Suprapubic skin (tissue), 4 donors: ENCODE measurements around the gene TAGLN2. TPM values are rescaled to one million over a fixed set of nuclear protein-coding genes. Genes with fewer than 3 reads are reported as not detected.

ENCODE experiments used
- DNase-seq, 2 donors: peaks; one replicate each; pipeline ENCODE4 v3.0.0-alpha.2; 2019; ENCODE audit warnings: low spot score in 2 of 2
- H3K27ac ChIP-seq: fragments of 200-600 bp; sonication (generic); one replicate; pipeline ENCODE4 v1.5.1; 2019
- H3K27me3 ChIP-seq: fragments of 200-600 bp; sonication (generic); one replicate; pipeline ENCODE4 v1.5.1; 2019
- H3K36me3 ChIP-seq: fragments of 200-600 bp; sonication (generic); one replicate; pipeline ENCODE4 v1.5.1; 2019
- H3K4me1 ChIP-seq: fragments of 200-600 bp; sonication (generic); one replicate; pipeline ENCODE4 v1.5.1; 2019
- H3K4me3 ChIP-seq: fragments of 200-600 bp; sonication (generic); one replicate; pipeline ENCODE4 v1.5.1; 2019; ENCODE audit warnings: mild to moderate bottlenecking
- H3K9me3 ChIP-seq: fragments of 200-600 bp; sonication (generic); one replicate; pipeline ENCODE4 v1.5.1; 2019
- EP300 ChIP-seq: sonication (generic); formaldehyde crosslinking; IDR thresholded peaks from one replicate; pipeline ENCODE4 v1.6.1; 2017; ENCODE audit warnings: antibody characterized with exemption
- POLR2A ChIP-seq, 2 donors: fragments of 450-650 bp; IDR thresholded peaks; one replicate each; pipeline ENCODE4 v1.6.1; 2017; ENCODE audit warnings: antibody characterized with exemption in 2 of 2, mild to moderate bottlenecking in 2 of 2, moderate library complexity in 2 of 2
- POLR2AphosphoS5 ChIP-seq, 3 donors: sonication (generic); formaldehyde crosslinking; IDR thresholded peaks; one replicate each; pipeline ENCODE4 v1.6.1; 2017; ENCODE audit warnings: antibody characterized with exemption in 3 of 3
- WGBS: methylation state at CpG from one replicate; pipeline ENCODE4 v1.1.5; 2018; 5-methylcytosine and 5-hydroxymethylcytosine counted together
- total RNA-seq, 4 donors: library from RNA; depleted of rRNA; stranded (reverse); fragments of >200 nt; gene quantifications; one replicate each; pipeline ENCODE4 v1.1.0, GENCODE V29; 2016
- TF ChIP-seq, protein P1 (sequence below), 2 donors: fragments of 200-600 bp in 1 of 2; fragments of 450-650 bp in 1 of 2; sonication (generic) in 1 of 2; IDR thresholded peaks; one replicate each; pipeline ENCODE4 v1.5.1; 2016 to 2019; ENCODE audit warnings: antibody characterized with exemption in 2 of 2, mild to moderate bottlenecking in 1 of 2, moderate library complexity in 1 of 2

Gene TAGLN2
- total RNA-seq, 4 donors from 2014 or later: 281 to 427 (median 338) TPM

DNA sequence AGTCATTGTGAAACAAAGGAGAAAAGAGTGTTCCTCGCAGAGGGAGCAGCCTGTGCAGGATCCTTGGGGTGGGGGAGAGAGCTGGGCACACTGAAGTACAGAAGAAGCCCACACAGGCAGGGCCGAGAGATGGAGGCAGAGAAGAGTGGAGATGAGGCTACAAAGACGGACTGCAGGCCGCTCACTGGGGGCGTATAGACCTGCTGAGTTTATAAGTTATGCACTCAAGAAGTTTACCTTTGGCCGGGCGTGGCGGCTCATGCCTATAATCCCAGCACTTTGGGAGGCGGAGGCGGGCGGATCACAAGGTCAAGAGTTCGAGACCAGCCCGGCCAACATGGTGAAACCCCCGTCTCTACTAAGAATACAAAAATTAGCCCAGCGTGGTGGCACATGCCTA is 36.3 kb upstream of the TAGLN2 start:
- TF ChIP-seq POLR2AphosphoS5 (IDR thresholded peaks at IDR 0.05): no peak
- no peak for TF ChIP-seq EP300
- no peak for DNase-seq
- Histone ChIP-seq H3K4me3 (peak overlapping the region; percentile 34), H3K27me3 (no peaks in the 10 kb centered on the region), H3K9me3 (no peaks in the 10 kb centered on the region), H3K4me1 (peaks cover 46% of the 10 kb centered on the region), H3K36me3 (no peaks in the 10 kb centered on the region), H3K27ac (peak overlapping the region; percentile 62)
- WGBS: 66% methylated on average over 15 of the region's 15 CpGs

DNA sequence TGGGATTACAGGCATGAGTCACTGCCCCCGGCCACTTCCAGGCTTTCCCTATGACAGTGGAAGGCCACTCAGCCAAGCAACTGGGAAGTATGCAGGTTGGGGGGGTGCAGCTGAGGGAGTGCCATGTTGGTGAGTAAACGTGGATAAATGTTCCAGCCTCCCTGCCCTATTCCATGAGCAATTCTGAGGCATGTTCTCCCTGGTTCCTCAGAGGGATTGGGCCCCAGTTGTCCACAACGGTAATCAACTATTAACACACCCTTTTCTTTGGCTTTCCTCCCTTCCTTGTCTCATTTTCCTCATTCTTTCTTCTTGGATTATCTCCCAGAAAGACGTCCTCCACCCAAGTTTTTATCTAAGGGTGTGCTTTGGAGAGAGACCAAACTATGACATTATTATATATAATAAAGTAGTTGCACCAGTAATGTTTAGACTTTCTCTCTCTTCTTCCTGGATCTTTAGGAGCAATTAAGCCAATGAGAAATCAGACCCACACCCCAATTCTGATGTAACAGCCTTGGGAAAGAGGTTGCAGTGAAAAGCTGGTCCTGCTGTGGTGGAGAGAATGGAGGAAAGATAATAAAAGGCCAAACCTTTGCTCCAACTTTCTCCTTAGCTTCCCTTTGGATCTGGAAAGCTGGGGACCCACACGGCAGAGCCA is 35.5 kb upstream of the TAGLN2 start:
- Histone ChIP-seq H3K4me1 (peaks cover 46% of the 10 kb centered on the region), H3K27me3 (no peaks in the 10 kb centered on the region), H3K27ac (peak overlapping the region; percentile 62), H3K9me3 (no peaks in the 10 kb centered on the region), H3K36me3 (no peaks in the 10 kb centered on the region), H3K4me3 (peak overlapping the region; percentile 34)
- peak; percentile 84 to 86 for DNase-seq
- 27% methylated on average over 5 of the region's 5 CpGs for WGBS
- no peak for TF ChIP-seq EP300
- peak in 1 of 3 donors; percentile 30 for TF ChIP-seq POLR2AphosphoS5 (IDR thresholded peaks at IDR 0.05)
- TF ChIP-seq, protein P1, sequence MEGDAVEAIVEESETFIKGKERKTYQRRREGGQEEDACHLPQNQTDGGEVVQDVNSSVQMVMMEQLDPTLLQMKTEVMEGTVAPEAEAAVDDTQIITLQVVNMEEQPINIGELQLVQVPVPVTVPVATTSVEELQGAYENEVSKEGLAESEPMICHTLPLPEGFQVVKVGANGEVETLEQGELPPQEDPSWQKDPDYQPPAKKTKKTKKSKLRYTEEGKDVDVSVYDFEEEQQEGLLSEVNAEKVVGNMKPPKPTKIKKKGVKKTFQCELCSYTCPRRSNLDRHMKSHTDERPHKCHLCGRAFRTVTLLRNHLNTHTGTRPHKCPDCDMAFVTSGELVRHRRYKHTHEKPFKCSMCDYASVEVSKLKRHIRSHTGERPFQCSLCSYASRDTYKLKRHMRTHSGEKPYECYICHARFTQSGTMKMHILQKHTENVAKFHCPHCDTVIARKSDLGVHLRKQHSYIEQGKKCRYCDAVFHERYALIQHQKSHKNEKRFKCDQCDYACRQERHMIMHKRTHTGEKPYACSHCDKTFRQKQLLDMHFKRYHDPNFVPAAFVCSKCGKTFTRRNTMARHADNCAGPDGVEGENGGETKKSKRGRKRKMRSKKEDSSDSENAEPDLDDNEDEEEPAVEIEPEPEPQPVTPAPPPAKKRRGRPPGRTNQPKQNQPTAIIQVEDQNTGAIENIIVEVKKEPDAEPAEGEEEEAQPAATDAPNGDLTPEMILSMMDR (IDR thresholded peaks at IDR 0.05): no peak
- TF ChIP-seq POLR2A (IDR thresholded peaks at IDR 0.05): no peak

DNA sequence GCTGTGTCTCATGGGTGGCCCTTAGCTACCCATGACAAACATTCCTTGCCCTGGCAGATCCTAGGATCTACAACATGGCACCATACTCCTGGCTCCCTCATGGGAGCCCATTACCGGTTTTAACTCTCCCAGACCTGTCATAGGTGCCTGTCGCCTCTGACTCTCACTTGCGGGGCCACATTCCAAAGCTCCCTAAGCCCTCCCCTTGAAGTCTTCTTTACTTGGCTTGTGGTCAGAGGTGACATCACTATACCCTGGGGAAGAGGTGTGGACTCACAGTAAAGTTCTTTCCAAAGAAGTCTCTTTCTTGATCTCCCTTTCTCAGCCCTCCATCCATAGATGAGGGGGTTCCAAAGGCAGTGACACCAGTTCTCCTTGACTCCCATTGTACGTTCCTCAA is 34.1 kb upstream of the TAGLN2 start:
- DNase-seq: peak in 1 of 2 donors; percentile 64
- H3K27ac ChIP-seq: peak overlapping the region; percentile 43
- 36% methylated on average over 4 of the region's 4 CpGs for WGBS

DNA sequence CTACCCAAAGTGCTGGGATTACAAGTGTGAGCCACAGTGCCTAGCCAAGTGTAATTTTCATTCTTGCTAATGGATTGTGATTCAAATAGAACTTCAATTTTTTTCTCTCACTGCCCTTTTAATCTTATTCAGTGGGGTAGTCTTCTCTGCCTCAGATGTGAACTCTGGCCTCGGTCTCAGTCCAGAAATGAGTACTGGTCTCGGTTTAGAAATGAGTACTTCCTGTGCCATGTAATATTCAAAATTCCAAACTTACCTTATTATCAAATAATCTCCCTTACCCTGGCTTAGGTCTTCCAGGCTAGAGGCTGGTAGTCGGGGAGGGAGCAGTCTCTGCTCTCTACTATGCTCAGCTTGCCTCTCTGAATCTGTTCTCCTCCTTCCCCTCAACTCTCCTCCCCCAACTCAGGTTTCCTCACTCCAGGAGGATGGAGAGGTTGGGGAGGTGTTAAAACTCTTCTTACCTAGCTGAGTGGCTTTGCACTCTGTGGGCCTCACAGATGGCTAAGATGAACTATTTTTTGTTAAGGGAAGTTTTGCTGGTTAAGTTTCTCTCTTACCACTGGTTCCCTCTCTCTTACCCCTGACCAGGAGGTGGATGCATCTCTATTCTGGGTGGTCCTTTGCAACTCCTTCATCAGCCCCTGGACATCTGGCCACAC is 33.5 kb upstream of the TAGLN2 start:
- DNase-seq: peak in 1 of 2 donors; percentile 7
- Histone ChIP-seq H3K9me3 (no peaks in the 10 kb centered on the region), H3K4me1 (peaks cover 39% of the 10 kb centered on the region), H3K27ac (peak overlapping the region; percentile 43), H3K36me3 (no peaks in the 10 kb centered on the region), H3K27me3 (no peaks in the 10 kb centered on the region), H3K4me3 (no peak overlapping the region)
- TF ChIP-seq POLR2A (IDR thresholded peaks at IDR 0.05) (no peak), EP300 (no peak), POLR2AphosphoS5 (IDR thresholded peaks at IDR 0.05) (no peak)
- TF ChIP-seq, protein P1 (IDR thresholded peaks at IDR 0.05): no peak
- 63% methylated on average over 3 of the region's 3 CpGs for WGBS

More for the DNA sequence above, 34.1 kb upstream of the TAGLN2 start:
- TF ChIP-seq EP300 (no peak), POLR2A (IDR thresholded peaks at IDR 0.05) (no peak), POLR2AphosphoS5 (IDR thresholded peaks at IDR 0.05) (no peak)
- TF ChIP-seq, protein P1 (IDR thresholded peaks at IDR 0.05): no peak
- Histone ChIP-seq H3K9me3 (no peaks in the 10 kb centered on the region), H3K27me3 (no peaks in the 10 kb centered on the region), H3K4me3 (no peak overlapping the region), H3K4me1 (peaks cover 39% of the 10 kb centered on the region), H3K36me3 (no peaks in the 10 kb centered on the region)

DNA sequence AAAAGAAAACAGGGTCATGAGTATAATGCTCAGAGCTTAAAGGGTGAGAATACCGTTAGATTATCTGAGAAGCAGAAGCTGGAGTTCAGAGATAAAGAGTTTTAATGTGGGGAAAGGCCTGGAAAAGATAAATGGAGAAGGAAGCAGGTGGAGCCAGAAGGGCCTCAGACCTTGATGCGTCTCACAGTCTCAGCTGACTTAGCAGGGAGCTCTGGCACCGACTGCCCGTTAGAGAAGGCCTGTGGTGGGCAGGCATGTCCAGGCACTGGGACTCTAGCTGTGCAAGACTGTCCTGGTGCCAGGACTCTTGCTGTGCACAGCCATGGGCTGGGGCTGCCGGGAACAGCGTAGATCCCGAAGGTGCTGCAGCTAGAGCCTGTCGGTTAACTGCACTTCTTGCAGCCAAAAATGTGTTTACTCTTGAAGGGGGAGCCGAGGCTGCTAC is 32.5 kb upstream of the TAGLN2 start:
- Histone ChIP-seq H3K4me1 (peaks cover 34% of the 10 kb centered on the region), H3K4me3 (no peak overlapping the region), H3K27ac (no peak overlapping the region), H3K36me3 (no peaks in the 10 kb centered on the region), H3K27me3 (peaks cover 3% of the 10 kb centered on the region), H3K9me3 (no peaks in the 10 kb centered on the region)
- 33% methylated on average over 9 of the region's 9 CpGs for WGBS
- DNase-seq: peak in 1 of 2 donors; percentile 43
- TF ChIP-seq, protein P1 (IDR thresholded peaks at IDR 0.05): no peak
- TF ChIP-seq EP300 (no peak), POLR2A (IDR thresholded peaks at IDR 0.05) (no peak), POLR2AphosphoS5 (IDR thresholded peaks at IDR 0.05) (no peak)
